RWPE1 (cell line): ENCODE measurements around the gene LIAS.

Experiments used
- CTCF ChIA-PET: fragments of 350-600 bp; sonication (Branson Sonifier 250); formaldehyde crosslinking; extraction: SDS; loops from one replicate; lab custom pipeline; 2021; lab: Yijun Ruan, JAX
- POLR2A ChIA-PET: fragments of 400-600 bp; formaldehyde crosslinking; extraction: SDS; loops from one replicate; lab custom pipeline; 2020; ENCODE audit warnings: antibody characterized with exemption; ENCODE audit not compliant: low non-redundant PET; lab: Yijun Ruan, JAX
- DNase-seq: peaks from one replicate; pipeline ENCODE4 v3.0.0; 2012; ENCODE audit warnings: low spot score
- H3K27ac ChIP-seq: fragments of 450-650 bp; 2 replicates; pipeline ENCODE4 v1.5.1; 2017
- CTCF ChIP-seq: fragments of 450-650 bp; conservative IDR thresholded peaks from 2 replicates; pipeline ENCODE4 v1.5.1; 2017; ENCODE audit warnings: low read depth, mild to moderate bottlenecking

Gene LIAS

DNA sequence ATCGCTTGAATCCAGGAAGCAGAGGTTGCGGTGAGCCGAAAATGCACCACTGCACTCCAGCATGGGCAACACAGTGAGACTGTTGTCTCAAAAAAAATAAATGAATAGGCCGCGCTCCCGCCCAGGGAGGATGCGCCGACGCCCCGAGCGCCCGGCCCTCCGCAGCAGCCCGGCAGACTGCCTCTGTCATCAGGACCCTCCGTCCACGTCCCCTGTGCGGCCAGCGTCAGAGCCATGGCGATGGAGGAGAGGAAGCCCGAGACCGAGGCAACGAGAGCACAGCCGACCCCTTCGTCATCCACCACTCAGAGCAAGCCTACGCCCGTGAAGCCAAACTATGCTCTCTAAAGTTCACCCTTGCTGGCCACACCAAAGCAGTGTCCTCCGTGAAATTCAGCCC is 21.4 kb downstream of the LIAS start:
- ChIA-PET CTCF (interaction anchor here (0.5 to 0.7 kb wide), 3 partner anchors 16 to 152 kb away, joined by 3 to 4 read pairs (median 3); no protein-coding TSS in a partner anchor), POLR2A (no interaction called here)
- no peak for TF ChIP-seq CTCF
- H3K27ac ChIP-seq, result no peak overlapping the region
- DNase-seq, result no peak

DNA sequence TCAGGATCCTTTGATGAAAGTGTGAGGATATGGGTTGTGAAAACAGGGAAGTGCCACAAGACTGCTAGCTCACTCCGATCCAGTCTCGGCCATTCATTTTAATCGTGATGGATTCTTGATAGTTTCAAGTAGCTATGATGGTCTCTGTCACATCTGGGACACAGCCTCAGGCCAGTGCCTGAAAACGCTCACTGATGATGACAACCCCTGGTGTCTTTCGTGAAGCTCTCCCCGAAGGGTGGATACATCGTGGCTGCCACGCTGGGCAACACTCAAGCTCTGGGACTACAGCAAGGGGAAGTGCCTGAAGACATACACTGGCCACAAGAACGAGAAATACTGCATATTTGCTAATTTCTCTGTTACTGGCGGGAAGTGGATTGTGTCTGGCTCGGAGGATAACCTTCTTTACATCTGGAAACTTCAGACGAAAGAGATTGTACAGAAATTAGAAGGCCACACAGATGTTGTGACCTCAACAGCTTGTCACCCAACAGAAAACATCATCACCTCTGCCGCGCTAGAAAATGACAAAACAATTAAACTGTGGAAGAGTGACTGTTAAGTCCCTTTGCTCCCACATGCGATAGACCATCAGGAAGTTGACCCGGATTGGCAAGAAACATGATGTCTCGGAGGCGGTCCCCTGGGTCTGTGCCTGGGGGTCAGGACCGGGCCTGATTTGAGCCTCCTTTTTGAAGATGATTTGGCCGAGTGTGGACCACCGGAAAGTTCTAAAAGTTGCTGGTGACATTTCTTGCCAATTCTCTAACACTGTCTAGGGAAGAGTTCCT is 22.2 kb downstream of the LIAS start:
- ChIA-PET POLR2A (no interaction called here), CTCF (interaction anchor here (0.6 kb wide), 1 partner anchor 15 kb away, joined by 4 read pairs; no protein-coding TSS in a partner anchor)
- no peak overlapping the region for H3K27ac ChIP-seq
- no peak for DNase-seq
- TF ChIP-seq CTCF, result no peak

GRCh38 chr4:39484582-39485272 is 25.9 kb downstream of the LIAS start:
- ChIA-PET CTCF (interaction anchor here (0.7 kb wide), 2 partner anchors 10 to 279 kb away, joined by 3 to 5 read pairs; no protein-coding TSS in a partner anchor), POLR2A (no interaction called here)
- H3K27ac ChIP-seq, result no peak overlapping the region
- DNase-seq, result no peak
- TF ChIP-seq CTCF, result no peak

- ChIA-PET POLR2A (no interaction called here), CTCF (interaction anchor here (0.8 kb wide), 1 partner anchor 184 kb away, joined by 6 read pairs; no protein-coding TSS in a partner anchor)
- TF ChIP-seq CTCF, result no peak
- DNase-seq, result no peak
- no peak overlapping the region for H3K27ac ChIP-seq
These were observed 27.5 kb downstream of the LIAS start for GRCh38 chr4:39486221-39486804.

GRCh38 chr4:39490322-39490721 is 31.5 kb downstream of the LIAS start:
- ChIA-PET CTCF (interaction anchor here (0.6 kb wide), 2 partner anchors 31 to 184 kb away, joined by 3 read pairs; no protein-coding TSS in a partner anchor), POLR2A (no interaction called here)
- no peak for DNase-seq
- H3K27ac ChIP-seq, result no peak overlapping the region
- no peak for TF ChIP-seq CTCF

DNA sequence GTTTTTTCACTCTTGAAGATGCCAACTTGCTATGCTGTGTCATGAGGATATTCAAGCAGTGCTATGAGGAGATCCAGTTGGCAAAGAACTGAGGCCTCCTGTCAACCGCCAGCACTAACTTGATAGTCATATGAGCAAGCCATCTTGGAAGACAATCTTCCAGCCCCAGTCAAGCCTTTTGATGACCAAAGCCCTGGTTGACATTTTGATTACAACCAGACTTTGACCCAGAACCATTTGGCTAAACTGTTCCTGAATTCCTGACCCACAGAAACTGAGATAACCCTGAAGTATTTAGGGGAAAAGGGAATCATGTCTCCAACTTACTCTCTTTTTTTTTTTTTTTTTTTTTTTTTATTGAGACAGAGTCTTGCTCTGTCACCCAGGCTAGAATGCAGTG is 35.5 kb downstream of the LIAS start:
- ChIA-PET POLR2A (no interaction called here), CTCF (no interaction called here)
- no peak for TF ChIP-seq CTCF
- no peak for DNase-seq
- no peak overlapping the region for H3K27ac ChIP-seq
